ENCODE results near the gene MRPL22. TPM values are rescaled to one million over a fixed set of nuclear protein-coding genes. Genes with fewer than 3 reads are reported as not detected.
A peak's percentile ranks its signal among the peaks of the same experiment; 100 is the strongest.
"Not testable (repeated sequence)": the region's sequence is repeated elsewhere in the genome, so short reads cannot be mapped to it uniquely, and the experiment has no call there.

The MRPL22 gene
- total RNA-seq (2014; rRNA removed; shearing (Covaris generic)): 48.5 and 58.1 TPM in 2 replicates
- polyA plus RNA-seq (2014; cell fraction: nucleus; rRNA removed): 16.8 and 26.4 TPM in 2 replicates

DNA sequence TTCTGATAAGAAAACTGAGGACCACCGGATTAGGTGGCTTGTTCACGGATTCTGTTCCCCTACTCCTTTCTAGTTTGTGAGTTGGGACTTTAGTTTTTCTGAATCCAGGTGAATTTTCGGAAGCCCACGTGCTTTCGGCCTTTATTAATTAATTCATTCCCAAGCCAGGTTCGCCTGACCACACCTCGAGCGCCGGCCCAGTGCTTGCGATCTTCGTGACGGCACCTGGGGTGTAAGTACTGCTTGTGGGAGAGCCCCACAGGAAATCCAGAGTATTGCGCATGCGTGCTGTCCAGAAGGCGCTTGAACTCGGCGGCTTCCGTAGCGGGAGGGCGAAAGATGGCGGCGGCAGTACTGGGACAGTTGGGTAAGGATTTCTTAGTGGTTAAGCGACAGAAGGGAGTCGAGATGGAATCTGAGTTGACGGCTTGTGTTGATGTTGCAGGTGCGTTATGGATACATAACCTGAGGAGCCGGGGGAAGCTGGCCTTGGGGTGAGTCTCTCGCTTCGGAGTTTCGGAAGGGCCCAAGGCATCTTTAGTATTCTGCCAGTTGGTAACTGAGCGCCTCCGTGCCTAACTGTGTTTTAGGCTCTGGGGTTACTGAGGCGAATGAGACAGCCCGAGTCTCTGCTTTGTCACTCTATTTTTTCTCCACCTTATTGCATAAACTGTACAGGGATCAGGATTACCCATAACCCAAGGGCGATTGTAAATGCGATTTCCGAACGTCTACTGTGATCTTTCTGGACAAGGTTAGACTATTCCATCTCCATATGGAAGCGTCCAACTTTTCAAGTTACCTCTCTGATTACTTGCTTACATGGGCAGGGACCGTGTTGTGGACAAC lies at the start of gene MRPL22:
Gene MRPL22, plus strand, starts transcription at position 302 of the 849 bp plus-strand sequence. Its CDS starts 38 bp downstream, at position 340.
- DNase-seq (ENCODE audit: extremely low read depth, low read depth): peak; percentile 90

DNA sequence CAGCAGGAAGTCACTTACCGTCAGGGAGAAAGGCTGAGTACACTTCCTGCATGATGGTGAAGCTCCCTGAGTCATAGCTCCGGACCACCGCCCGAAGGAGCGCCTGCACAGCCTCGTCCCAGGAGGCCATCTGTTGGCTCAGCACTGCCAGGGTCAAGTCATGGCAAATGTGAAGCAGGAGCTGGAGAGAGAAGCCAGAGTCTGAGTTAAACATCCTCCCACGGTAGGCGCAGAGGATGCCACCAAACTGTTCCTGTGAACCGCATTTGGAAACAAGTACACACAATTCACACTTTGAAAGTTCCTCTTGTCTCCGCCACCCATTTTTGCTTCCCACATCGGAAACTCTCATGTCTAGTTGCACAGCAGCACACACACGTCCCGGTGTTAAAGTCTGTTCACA lies 48.5 kb upstream of the MRPL22 start:
- DNase-seq (ENCODE audit: extremely low read depth, low read depth): no peak

DNA sequence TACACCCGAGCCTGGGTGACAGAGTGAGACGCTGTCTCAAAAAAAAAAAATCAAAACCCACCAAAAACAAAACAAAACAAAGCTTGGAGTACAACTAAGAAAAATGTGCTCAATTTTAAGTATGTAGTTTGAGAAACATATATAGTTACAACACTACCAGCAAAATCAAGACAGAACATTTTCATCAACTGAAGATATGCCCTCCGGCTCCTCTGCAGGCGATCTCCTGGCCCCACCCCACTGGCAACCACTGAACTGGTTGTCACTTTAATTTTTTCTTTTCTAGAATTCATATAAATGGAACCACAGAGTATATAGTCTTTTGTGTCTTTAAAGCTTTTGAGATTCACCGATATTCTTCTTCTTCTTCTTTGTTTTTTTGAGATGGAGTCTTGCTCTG lies 47.5 kb upstream of the MRPL22 start:
- no peak for DNase-seq (ENCODE audit: extremely low read depth, low read depth)

DNA sequence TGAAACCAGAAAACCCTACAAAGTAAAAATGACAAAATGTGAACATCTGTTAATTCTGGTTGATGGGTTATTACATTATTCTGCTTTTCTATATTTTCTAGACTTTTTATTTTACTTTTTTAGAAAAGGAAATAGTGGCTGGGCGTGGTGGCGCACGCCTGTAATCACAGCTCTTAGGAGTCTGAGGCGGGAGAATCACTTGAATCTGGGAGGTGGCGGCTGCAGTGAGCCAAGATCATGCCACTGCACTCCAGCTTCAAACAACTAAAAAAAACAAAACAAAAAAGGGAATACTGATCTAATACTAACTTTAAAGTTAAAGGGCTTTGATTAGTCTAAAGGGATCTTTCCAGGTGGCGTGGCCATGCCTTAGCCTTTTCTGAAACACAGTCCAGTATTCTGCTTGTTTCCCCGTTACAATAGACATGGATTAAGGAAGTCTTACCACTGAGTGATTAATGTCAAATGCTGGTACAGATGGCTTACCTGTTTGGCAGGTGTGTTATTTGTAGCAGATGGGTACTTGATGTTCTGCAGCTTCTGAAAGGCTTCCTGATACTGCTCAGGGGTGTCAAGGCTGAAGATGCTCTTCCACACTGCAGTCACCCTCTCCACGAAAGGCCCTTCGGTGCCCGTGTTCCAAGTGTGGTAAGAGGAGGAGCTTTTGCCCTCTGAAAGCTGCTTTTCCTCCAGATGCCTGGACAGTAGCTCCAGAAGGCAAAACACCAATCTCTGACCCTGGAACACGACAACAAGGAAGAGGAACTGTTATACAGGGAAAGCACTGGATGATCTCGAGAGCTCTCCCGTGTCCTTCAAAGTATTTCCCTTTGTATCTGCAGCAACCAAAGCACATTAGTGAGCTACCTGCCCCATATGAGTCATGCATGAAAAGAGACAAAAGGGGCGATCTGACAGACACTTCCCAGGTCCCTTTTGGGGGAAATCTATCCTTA lies 45.0 kb upstream of the MRPL22 start:
- DNase-seq (ENCODE audit: extremely low read depth, low read depth): no peak

DNA sequence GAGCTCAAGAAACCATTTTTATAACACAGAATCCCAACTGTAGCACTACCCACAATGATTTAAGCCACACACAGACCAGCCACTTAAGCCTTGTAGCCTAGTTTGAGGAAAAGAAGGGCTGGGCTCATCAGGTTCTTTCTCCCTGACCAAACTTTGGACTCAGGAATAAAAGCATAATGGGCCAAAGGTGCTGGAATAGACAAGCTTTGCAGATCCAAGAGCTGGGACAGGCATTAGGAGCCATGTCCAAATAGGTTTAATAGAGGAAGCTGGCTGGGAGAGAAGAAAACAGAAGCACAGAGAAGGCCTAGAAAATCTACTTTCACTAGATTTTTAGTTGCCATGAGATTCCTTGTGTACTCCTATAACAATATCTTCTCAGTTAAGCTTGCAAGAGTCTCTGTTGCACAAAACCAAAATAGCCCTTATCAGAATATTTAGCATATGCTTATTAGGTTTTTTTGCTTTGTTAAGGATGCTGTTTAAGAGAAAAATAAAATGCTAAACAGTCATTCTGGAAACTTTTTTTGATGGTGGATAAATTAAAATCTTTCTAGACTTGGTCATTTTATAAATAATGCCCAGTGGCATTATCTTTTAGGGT lies 44.2 kb upstream of the MRPL22 start:
- no peak for DNase-seq (ENCODE audit: extremely low read depth, low read depth)

DNA sequence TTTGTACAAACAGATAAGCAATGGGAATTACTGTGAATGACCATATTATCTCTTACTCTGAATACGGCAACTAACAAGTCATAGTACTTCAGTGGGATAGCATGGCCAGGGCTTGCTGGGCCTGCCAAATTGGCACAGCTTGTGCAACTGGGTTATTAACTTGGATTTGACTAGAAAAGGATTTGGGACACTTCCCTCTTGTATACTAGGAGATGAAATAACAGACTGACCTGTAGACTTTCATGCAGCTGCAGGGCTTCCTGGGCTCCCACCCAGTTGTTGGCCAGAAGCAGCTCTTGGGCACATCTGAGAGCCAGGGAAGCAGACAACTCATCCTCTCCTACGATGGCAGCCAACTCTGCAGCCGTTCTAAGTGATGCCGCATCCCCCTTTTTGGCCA lies 42.7 kb upstream of the MRPL22 start:
- DNase-seq (ENCODE audit: extremely low read depth, low read depth): no peak

DNA sequence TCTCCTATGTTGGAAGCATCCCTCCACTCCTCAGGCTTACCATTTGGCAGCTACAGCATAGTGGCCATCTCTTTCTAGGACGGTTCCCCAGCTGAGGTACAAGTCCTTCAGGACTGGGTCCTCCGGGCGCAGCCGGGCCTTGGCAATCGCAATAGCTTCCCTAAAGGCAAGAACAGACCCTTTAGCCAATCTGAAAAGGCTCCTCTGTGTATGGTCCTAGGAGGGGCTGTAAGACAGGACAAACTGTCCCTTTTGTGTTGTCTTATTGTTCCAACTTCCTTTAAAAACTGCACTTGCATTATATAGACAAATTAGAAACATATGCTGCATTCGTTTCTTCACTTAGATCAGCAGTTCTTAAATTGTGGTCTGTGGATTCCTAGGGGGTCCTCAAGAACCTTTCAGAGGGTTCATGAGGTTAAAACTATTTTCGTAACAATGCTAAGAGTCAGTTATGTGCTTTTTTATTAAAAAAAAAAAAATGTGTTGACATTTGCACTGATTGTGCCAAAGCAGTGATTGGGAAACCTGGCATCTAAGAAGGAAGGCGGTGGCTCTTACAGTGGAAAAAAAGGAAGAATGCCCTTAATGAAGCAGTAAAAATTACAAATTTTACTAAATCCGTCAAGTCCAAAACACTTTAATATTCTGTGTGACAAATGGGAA lies 41.6 kb upstream of the MRPL22 start:
- no peak for DNase-seq (ENCODE audit: extremely low read depth, low read depth)

DNA sequence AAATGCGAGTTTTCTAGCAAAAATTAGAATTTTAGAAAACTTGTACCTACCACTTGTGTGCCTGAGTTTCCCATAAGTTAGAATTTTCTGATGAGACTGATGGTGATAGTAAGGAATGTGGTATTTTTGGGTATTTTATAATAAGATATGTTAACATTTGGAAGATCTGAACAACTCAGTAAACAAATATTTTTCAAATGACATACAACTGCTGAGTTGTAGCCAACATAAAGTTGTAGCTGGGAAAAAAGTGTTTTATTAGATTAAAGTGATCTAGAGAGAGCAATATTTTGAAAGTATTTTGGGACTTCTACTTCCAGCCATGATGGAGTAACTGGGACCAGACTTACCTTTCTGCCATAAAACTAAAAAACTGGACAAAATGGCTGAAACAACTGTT lies 40.8 kb upstream of the MRPL22 start:
- DNase-seq (ENCODE audit: extremely low read depth, low read depth): no peak

DNA sequence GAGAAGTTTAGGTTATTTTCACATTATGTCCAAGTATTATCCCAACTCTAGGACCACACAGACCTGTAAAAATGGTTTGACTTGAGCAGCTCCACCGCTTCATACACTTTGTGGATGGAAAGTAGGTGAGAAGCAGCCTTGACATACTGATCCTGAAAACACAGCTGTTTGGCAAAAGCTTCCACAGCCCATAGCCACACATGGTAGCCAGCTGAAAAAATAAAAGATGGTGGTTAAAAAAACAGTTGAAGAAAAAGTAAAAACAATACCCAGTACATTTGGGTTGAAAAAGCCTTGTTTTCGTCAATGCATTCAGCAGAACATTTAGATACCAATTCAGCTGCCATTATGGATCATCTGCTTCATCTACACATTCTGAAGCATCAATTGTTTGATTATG lies 39.6 kb upstream of the MRPL22 start:
- no peak for DNase-seq (ENCODE audit: extremely low read depth, low read depth)

DNA sequence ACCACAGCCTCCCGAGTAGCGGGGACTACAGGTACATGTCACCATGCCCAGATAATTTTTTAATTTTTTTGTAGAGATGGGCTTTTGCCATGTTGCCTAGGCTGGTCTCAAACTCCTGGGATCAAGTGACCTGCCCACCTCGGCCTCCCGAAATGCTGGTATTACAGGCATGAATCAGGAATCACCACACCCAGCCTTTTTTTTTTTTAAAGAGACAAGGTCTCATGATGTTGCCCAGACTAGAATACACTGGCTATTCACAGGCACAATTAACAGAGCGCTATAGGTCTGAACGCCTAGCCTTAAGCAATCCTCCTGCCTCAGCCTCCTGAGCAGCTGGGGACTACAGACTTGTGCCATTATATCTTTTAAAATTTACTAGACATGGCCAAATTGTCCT lies 39.0 kb upstream of the MRPL22 start:
- DNase-seq (ENCODE audit: extremely low read depth, low read depth): no peak

DNA sequence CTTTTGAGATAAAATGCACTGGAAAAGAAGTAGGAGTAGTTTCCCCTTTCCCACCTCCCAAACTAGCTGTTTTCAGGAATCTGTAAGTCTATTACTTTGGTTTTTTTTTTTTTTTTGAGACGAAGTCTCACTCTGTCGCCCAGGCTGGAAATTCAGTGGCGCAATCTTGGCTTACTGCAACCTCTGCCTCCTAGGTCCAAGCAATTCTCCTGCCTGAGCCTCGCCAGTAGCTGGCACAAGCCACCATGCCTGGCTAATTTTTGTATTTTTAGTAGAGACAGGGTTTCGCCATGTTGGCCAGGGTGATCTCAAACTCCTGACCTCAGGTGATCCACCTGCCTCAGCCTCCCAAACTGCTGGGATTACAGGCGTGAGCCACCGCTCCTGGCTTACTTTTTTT lies 35.3 kb upstream of the MRPL22 start:
- not testable (repeated sequence) for DNase-seq (ENCODE audit: extremely low read depth, low read depth)

DNA sequence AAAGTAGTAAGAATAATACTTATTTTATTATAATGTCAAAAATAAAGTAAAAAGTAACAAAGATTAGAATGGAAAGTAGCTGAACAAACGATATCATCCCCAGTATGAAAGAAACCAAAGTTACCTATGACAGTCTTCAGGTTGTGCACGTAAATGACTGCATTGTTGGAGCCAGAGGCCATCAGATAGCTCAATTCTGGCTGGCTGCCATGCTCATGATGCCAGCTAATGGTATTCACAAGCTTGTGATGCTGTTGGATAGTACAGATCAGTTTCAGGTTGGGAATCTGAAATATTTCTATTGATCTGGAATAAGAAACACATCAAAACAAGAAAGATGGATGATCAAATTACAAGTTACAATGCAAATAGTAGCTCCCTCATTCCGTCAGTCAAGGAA lies 24.0 kb upstream of the MRPL22 start:
- DNase-seq (ENCODE audit: extremely low read depth, low read depth): no peak

DNA sequence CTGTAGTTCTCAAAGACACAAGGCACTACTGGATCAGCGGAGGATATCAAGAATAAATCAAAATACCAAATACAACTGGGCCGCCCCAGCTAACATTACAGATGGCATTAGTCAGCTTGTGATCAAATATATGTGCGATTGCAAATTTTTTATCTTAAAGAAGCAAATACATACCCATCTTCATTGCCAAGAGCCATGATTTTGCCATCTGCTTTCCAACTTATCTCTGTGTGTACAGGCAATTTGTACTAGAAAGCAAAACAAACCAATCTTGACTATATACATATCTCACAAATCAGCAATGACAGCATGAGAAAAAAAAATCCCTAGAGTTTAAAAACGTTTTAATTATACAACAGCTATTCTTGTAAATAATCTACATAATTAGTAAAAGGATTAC lies 23.1 kb upstream of the MRPL22 start:
- DNase-seq (ENCODE audit: extremely low read depth, low read depth): no peak

DNA sequence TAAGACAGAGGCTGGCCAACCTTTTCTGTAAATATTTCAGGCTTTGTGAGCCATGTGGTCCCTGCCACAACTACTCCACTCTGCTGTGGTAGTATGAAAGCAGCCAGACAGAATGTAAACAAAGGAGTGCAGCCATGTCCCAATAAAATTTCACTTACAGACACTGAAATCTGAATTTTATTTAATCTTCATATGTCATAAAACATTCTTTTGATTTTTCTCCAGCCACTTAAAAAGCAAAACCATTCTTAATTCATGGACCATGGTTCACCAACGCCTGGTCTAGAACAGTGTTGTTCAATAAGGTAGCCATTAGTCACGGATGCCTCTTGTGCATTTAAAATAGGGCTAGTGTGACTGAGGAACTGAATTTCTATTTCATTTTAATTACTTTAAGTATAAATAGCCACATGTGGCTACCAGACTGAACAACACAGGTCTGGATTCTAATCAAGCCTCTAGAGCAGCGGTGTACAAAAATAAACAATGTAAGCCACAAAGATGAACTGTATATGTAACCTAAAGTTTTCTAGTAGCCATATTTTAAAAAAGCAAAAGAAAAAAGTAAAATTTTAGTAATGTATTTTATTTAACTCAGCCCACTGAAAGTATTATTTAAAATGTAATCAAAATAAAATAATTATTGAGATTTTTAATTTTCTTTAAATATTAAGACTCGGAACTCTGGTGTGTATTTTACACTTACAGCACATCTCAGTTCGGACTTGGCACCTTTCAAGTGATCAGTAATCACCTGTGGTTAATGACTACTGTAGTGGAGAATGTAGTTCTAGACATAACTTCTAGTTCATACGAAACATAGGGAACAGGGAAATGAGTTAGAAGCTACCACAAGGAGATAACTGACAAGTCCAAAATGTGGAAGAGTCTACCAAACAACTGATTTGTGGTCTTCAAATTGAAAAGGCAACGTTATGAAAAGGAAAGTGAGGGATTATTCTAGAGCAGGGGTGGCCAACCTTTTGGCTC lies 17.1 kb upstream of the MRPL22 start:
- no peak for DNase-seq (ENCODE audit: extremely low read depth, low read depth)

DNA sequence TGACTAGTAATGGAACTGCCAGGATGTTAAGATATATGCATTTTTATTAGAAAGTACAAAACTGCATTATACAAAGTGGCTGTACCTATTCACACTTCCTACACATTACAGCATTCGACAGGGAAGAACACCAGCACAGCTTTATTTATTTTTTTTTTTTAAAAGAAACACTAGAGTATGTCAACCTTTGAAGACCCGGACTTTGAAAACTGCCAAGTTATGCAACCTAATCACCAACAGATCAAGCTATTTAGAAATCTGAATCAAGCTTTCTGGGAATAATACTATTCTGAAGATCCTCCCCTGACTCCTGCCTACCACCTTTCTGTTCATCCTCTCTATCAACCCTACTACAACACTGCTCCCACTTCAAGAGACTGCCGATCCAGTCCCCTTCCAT lies 7.3 kb upstream of the MRPL22 start:
- DNase-seq (ENCODE audit: extremely low read depth, low read depth): no peak

DNA sequence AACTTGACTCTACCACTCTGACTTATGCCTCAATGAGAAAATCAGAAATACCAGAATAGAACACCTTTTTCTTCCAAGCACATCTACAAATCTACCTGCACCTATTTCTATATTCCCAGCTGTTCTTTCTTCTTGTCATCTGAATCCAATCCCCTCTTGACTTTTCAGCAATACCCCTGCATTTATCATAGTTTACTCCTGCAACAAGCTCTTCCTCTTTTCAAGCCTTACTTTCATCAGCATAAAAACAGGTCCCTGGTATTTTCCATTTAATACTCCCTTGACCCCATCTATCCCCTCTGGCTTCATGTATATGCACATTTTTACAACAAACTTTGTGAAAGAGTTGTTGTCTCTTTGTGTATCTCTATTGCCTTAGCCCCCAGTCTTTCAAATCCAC lies 6.0 kb upstream of the MRPL22 start:
- no peak for DNase-seq (ENCODE audit: extremely low read depth, low read depth)

DNA sequence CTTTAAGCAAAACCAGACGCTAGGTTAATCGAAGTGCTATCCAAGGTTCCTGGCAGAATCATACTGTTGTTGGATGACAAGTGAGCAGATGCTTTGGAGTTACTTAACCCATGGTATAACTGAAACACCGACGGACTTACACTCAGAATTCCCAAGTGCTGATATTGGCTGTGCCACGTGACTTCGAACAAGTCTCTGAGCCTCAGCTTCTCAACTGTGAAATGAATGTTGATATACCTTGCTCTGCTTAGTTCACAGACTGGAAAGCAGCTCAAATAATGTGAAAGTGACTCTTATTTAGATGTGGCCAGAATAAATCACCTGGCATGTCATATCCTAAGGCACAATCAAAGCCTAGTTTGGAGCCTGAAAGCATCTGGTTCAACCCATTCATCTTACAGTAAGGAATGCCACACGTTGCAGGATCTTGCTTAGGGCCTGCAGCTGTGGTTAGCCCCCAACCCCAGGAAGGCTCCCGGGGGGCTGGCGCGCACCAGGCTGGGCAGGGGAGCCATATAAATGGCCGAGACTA lies 3.6 kb upstream of the MRPL22 start:
- no peak for DNase-seq (ENCODE audit: extremely low read depth, low read depth)

DNA sequence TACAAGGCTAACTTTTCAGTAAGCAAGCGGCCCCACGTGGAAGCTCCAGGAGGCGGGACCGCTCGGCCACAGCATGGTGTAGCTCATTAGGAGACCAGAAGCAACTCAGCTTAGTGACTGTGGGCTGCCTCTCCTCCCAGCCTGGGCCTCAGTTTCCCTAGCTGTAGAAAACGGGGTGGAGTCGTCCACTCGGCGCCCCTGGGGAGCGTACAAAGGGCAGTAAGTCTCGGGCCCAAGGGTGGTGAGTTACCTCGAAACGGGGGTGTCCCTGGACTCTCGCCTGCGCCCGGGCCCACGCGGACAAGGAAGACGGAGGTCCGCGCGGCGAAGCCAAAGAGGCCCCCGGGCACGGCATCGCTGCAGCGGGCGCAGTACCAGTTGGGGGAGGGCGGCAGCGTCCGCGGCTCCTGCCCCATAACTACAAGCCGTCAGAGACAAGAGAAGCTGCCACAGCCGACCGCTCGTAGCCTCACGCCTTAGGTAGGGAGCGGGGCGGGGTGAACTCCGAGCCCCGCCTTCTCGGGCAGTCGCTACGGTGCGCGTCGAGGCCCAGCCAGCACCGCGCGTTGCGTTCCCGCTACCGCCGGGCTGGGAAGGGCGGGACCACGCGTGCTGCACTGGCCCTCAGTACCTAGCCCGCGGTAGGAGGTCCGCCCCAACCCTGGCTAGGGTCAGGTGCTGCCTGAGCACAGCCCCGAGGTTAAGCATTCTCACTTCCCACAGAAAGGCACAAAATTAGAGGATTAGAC lies 3.0 kb upstream of the MRPL22 start, which contains the start of gene GEMIN5:
Gene GEMIN5, minus strand, starts transcription at position 494 of the 749 bp plus-strand sequence. Its CDS starts 78 bp downstream, at position 416.
- DNase-seq (ENCODE audit: extremely low read depth, low read depth): peak; percentile 83
